Measurements from ENCODE around the gene VPS51. TPM values are rescaled to one million over a fixed set of nuclear protein-coding genes. Genes with fewer than 3 reads are reported as not detected.

VPS51 gene
- total RNA-seq, 1 experiment from 2014 or later = 123 TPM

DNA sequence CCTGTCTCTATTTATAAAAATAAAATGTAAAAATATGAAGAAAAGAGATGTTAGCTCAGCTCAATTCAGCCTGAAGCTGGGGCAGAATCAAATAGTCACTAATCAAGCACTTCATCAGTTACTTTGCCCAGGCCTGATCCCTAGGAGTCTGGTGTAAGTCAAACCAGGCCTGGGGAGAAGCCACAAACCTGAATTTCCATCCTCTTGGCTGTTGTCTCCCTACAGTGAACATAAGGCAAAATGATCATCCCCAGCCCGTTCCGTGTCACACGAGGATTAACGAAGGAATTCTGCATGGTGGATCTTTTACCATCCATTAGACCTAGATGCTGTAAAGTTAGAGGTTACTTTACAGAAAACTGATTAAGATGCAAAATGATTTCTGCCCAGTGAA is 31.2 kb upstream of the VPS51 start (continued):
- TF ChIP-seq IRF2 (CRISPR knock-in tag; IDR thresholded peaks at IDR 0.05; ENCODE audit: borderline replicate concordance, low read depth) (no peak), ZNF671 (CRISPR knock-in tag; IDR thresholded peaks at IDR 0.05) (no peak), ATF1 (CRISPR knock-in tag; IDR thresholded peaks at IDR 0.05) (no peak), GABPB1 (CRISPR knock-in tag; IDR thresholded peaks at IDR 0.05) (no peak), EMX1 (CRISPR knock-in tag; IDR thresholded peaks at IDR 0.05) (no peak), SMAD3 (CRISPR knock-in tag; IDR thresholded peaks at IDR 0.05; ENCODE audit: borderline replicate concordance) (no peak), MXD4 (CRISPR knock-in tag; IDR thresholded peaks at IDR 0.05; ENCODE audit: borderline replicate concordance) (no peak), GTF2I (CRISPR knock-in tag; conservative IDR thresholded peaks at IDR 0.05) (no peak), ZNF317 (CRISPR knock-in tag; IDR thresholded peaks at IDR 0.05; ENCODE audit: borderline replicate concordance, low read depth) (no peak)
- TF ChIP-seq, protein P1, sequence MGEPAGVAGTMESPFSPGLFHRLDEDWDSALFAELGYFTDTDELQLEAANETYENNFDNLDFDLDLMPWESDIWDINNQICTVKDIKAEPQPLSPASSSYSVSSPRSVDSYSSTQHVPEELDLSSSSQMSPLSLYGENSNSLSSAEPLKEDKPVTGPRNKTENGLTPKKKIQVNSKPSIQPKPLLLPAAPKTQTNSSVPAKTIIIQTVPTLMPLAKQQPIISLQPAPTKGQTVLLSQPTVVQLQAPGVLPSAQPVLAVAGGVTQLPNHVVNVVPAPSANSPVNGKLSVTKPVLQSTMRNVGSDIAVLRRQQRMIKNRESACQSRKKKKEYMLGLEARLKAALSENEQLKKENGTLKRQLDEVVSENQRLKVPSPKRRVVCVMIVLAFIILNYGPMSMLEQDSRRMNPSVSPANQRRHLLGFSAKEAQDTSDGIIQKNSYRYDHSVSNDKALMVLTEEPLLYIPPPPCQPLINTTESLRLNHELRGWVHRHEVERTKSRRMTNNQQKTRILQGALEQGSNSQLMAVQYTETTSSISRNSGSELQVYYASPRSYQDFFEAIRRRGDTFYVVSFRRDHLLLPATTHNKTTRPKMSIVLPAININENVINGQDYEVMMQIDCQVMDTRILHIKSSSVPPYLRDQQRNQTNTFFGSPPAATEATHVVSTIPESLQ (CRISPR knock-in tag; IDR thresholded peaks at IDR 0.05) = no peak
- TF ChIP-seq, protein P2, sequence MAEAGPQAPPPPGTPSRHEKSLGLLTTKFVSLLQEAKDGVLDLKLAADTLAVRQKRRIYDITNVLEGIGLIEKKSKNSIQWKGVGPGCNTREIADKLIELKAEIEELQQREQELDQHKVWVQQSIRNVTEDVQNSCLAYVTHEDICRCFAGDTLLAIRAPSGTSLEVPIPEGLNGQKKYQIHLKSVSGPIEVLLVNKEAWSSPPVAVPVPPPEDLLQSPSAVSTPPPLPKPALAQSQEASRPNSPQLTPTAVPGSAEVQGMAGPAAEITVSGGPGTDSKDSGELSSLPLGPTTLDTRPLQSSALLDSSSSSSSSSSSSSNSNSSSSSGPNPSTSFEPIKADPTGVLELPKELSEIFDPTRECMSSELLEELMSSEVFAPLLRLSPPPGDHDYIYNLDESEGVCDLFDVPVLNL (CRISPR knock-in tag; IDR thresholded peaks at IDR 0.05; ENCODE audit: borderline replicate concordance, low read depth) = no peak

DNA sequence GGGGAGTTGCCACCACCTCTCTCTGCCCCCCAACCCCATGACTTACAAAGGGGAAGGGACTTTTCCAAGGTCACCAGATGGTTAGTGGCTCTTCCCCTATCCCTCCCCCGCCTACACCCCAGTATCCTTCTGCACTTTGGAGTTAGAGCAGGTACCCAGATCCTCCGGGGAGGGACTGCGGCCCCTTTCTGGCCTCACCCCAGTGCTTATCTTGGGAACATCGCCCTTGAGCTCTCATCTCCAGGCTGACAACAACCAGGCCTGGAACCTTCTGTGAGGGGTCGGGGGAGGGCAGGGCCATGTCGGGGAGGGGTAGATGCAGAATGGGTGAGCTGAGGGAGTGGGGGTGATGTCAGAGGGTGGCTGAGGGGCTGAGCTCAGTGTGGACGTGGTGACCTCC is 30.2 kb upstream of the VPS51 start:
- DNase-seq (ENCODE audit: low spot score) (no peak), ATAC-seq (no peak)
- TF ChIP-seq OVOL2 (CRISPR knock-in tag; IDR thresholded peaks at IDR 0.05; ENCODE audit: borderline replicate concordance) = no peak
- no peak for TF ChIP-seq ZNF396 (CRISPR knock-in tag; IDR thresholded peaks at IDR 0.05; ENCODE audit: borderline replicate concordance)
- TF ChIP-seq CBFB (CRISPR knock-in tag; IDR thresholded peaks at IDR 0.05; ENCODE audit: low read depth) = no peak
- TF ChIP-seq, protein P3, sequence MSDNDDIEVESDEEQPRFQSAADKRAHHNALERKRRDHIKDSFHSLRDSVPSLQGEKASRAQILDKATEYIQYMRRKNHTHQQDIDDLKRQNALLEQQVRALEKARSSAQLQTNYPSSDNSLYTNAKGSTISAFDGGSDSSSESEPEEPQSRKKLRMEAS (CRISPR knock-in tag; IDR thresholded peaks at IDR 0.05) = no peak
- TF ChIP-seq FOXP1 (CRISPR knock-in tag; IDR thresholded peaks at IDR 0.05; ENCODE audit: borderline replicate concordance) = no peak
- TF ChIP-seq, protein P4, sequence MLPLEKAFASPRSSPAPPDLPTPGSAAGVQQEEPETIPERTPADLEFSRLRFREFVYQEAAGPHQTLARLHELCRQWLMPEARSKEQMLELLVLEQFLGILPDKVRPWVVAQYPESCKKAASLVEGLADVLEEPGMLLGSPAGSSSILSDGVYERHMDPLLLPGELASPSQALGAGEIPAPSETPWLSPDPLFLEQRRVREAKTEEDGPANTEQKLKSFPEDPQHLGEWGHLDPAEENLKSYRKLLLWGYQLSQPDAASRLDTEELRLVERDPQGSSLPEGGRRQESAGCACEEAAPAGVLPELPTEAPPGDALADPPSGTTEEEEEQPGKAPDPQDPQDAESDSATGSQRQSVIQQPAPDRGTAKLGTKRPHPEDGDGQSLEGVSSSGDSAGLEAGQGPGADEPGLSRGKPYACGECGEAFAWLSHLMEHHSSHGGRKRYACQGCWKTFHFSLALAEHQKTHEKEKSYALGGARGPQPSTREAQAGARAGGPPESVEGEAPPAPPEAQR (CRISPR knock-in tag; IDR thresholded peaks at IDR 0.05) = no peak
- TF ChIP-seq ZNF121 (CRISPR knock-in tag; IDR thresholded peaks at IDR 0.05) = no peak
- TF ChIP-seq ETV6 (CRISPR knock-in tag; IDR thresholded peaks at IDR 0.05) = no peak
- TF ChIP-seq, protein P1 (CRISPR knock-in tag; IDR thresholded peaks at IDR 0.05) = no peak
- TF ChIP-seq MXD4 (CRISPR knock-in tag; IDR thresholded peaks at IDR 0.05; ENCODE audit: borderline replicate concordance) = no peak
- TF ChIP-seq SMAD4 (CRISPR knock-in tag; IDR thresholded peaks at IDR 0.05) = no peak
- TF ChIP-seq, protein P5, sequence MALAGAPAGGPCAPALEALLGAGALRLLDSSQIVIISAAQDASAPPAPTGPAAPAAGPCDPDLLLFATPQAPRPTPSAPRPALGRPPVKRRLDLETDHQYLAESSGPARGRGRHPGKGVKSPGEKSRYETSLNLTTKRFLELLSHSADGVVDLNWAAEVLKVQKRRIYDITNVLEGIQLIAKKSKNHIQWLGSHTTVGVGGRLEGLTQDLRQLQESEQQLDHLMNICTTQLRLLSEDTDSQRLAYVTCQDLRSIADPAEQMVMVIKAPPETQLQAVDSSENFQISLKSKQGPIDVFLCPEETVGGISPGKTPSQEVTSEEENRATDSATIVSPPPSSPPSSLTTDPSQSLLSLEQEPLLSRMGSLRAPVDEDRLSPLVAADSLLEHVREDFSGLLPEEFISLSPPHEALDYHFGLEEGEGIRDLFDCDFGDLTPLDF (CRISPR knock-in tag; IDR thresholded peaks at IDR 0.05) = no peak
- no peak for TF ChIP-seq ZNF138 (CRISPR knock-in tag; conservative IDR thresholded peaks at IDR 0.05)
- TF ChIP-seq ESRRA (CRISPR knock-in tag; IDR thresholded peaks at IDR 0.05; ENCODE audit: borderline replicate concordance) = no peak
- Mint-ChIP-seq H3K4me3 (no peak overlapping the region), H3K36me3 (no peaks in the 10 kb centered on the region), H3K27ac (no peak overlapping the region), H3K9me3 (no peaks in the 10 kb centered on the region), H3K4me1 (peaks cover 25% of the 10 kb centered on the region), H3K27me3 (ENCODE audit: low read depth) (no peaks in the 10 kb centered on the region; the same call in 1 of the 2 replicates)
- ChIA-PET POLR2A (interaction anchor here (0.8 to 1.4 kb wide), 4 partner anchors 10 to 116 kb away, joined by 3 to 4 read pairs (median 3); partner anchors contain the start of genes CAPN1, SAC3D1 and VPS51), CTCF (interaction anchor here (0.6 to 2.2 kb wide), 11 partner anchors 10 to 219 kb away, joined by 3 to 10 read pairs (median 4); partner anchors contain the start of genes ARL2, FAU, MRPL49 and SAC3D1)
